HG03175 (cell line): ENCODE data around the gene DNAJC22.
"Not testable (repeated sequence)": the region's sequence is repeated elsewhere in the genome, so short reads cannot be mapped to it uniquely, and the experiment has no call there.

Source experiments
- ATAC-seq: cut with Tn5 transposase; IDR thresholded peaks from one replicate; pipeline ENCODE4 v1.9.1; 2021; ENCODE audit warnings: mild to moderate bottlenecking, moderate library complexity; ENCODE audit not compliant: unreplicated experiment

The DNAJC22 gene

GRCh38 chr12:49330631-49331379 is 15.9 kb upstream of the DNAJC22 start:
- no peak for ATAC-seq

DNA sequence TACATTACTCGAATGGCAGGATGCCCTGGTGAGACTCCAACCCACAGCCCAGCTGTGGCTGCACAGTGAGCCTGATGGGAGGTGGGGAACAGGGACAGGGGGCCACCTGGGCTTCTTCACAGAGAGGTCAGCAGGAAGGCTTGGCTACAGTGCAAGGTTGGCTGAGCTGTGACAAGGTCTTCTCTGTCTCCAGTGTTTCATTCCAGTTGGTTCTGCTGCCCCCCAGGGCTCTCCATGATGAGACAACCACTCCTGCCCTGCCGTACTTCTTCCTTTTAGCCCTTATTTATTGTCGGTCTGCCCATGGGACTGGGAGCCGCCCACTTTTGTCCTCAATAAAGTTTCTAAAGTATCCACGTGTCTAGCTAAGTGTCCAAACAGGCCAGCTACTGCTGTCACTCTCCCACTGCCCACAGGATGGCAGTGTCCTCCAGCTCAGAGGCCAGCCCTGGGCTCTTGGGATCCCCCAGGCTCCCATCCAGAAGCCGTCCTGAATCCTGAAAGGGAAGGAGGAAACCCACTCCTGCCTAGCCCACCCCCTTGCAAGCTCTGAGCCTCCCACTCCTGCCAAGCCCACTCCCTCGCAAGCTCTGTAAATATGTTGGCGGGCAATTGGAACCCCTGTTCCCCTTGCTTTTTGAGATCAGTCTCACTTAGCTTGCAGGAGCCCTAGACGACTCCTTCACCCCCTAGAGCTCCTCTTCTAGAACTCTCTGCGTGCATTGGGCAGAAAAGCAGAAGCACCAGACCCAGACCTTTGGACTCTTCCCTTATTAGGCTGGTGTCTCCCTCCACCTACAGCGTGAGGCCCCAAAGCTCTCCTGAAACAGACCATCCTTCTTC is 15.1 kb upstream of the DNAJC22 start:
- ATAC-seq, result no peak

DNA sequence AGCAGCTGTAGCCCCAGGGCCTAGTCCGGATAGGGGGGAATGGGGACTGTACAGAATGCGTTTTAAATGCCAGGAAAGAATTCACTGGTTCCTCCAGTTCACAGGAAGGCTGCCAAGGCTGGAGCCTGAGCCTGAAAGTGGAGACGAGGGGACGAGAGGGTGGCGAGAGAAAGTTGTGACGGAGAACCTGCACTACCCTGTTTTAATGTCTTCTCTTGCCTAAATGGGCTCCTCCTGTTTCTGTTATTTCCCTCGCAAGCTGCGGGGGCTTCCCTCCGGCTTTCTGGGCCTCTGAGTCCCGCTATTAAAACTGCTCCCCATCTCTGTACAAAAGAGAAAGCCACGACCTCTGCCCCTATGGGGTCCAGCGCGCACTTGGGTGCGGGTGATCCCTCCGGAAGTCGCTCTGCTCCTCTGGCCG is 14.2 kb upstream of the DNAJC22 start:
- ATAC-seq, result no peak

GRCh38 chr12:49332891-49333371 is 13.8 kb upstream of the DNAJC22 start:
- ATAC-seq, result no peak

DNA sequence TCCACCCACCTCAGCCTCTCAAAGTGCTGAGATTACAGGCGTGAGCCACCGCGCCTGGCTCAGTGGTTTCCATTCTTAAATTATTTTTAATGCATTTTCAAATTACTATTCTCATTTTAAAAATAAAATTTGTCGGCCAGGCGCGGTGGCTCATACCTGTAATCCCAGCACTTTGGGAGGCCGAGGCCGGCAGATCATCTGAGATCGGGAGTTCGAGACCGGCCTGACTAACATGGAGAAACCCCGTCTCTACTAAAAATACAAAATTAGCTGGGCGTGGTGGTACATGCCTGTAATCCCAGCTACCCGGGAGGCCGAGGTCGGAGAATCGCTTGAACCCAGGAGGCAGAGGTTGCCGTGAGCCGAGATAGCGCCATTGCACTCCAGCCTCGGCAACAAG is 12.9 kb upstream of the DNAJC22 start:
- ATAC-seq, result not testable (repeated sequence)

- no peak for ATAC-seq
These were observed 12.5 kb upstream of the DNAJC22 start for GRCh38 chr12:49334226-49334625.

DNA sequence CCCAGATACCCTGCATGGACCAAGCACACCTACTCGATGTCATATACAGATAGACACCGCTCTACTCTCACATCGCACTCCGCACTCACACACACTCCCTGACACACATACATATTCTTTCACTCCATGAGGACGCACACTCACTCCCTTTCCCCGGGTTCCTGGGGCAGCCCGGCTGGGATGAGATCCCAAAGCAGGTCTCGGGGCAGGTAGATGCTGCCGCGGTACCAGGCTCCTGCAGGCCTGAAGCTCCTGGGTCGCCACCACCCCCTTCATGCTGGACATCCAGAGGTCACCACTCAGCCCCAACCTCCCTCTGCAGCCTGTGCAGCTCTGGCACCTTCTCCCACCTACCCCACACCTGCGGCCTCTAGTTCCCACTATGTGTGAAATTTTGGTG is 12.0 kb upstream of the DNAJC22 start:
- ATAC-seq, result no peak

- ATAC-seq, result no peak
These were observed 11.4 kb upstream of the DNAJC22 start for GRCh38 chr12:49335118-49335954.

DNA sequence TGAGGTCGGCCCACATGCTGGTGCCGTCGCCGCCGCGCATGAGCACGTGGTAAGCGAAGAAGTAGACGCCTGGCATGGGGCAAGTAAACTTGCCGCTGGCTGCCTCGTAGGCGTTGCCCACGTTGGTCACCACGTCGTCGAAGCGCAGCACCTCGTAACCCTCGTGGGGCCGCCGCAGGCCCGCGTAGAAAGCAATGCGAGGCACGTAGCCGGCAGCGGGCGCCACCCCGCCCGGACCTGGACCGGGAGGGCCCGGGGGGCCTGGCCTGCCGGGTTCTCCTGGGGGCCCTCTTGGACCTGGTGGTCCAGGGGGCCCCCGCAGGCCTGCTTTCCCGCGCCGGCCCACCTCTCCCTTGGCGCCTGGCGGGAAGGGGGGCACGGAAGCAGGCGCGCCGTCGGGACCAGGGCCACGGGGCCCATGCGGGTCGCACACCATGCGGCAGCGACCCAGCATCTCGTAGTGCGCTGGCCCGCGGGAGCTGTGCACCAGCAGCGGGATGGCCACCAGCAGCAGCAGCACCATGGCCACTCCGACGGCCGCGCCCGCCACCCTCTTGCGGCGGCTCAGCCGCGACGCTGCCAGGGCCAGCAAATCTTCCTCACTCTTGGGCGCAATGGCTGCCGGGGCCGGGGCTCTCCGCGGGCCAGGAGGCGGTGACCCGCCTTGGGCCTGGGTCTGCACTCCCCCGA is 10.6 kb upstream of the DNAJC22 start:
- no peak for ATAC-seq

DNA sequence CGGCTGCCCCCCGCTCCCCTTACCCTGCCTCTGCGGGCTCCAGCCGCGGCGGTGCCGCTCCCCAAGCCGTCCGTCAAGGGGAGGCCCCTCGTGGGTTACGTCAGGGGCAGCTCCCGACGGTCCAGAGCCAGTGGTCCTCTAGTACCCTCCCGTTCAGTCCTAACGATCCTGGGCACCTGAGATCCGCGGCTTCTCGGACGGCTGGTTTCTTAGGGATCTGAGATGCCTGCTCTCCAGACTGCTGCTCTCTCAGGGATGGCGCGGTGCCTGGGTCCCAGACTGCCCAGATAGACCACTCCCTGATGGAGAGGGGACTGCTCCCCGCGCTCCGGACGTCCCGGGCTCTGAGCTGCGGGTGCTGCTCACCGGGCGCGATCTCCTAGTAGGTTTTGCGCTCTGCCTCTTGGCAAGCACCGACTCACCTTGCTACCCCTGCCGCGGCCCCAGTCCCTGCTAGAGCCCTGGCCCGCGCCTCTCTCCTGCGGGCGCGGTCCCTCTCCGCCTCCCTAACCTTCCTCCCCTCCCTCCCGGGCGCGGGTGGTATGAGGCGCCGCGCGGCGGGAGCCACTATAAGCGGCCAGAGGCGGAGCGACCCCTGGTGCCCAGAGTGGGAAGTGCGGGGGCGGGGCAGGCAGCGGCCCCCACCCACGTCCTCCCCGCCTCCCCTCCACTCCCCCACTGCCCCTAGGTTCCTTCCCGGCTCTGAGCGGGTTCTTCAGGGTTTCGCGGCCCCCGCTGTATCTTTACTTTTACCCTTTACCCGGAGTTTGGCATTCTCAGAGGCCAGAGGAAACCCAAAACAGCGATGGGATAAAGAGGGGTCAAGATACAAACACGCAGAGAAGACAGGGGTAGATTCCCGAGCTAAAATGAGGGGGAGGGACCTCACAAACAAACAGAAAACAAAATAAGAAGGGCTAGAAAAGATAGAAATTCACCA is 9.8 kb upstream of the DNAJC22 start, which contains the start of gene C1QL4:
C1QL4 (minus strand) TSS at position 544 of the 940 bp plus-strand sequence. CDS start 711 bp downstream, outside the sequence.
- ATAC-seq, result peak; percentile 66

DNA sequence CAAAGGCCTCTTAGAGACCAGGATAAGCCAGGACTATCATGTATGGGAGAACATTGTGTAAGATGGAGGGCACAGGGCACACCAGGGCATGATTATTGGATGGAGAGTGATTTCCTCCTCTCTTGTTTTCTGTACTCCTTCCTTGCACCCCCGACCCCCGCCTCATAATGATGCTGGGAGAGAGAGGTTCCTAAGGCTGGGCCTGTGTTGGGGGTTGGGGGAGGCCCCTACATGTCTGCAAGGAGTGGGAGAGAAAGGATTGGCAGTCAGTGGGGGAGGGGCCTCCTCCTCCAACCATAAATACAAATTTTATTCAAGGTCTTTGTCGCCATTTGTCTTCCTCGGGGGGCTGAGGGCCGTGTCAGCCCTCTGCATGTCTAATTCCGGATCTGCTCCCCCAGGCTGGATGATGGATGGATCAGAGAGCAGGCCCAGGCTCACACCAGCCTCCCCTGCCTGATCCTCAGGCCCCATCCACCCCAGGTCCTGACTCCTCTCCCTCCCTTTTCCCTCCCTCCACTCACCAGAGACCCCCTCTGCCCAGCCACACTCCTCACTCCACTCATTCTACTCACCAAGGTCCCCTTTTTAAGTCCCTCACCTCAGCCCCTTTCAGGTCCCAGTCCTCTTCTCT is 7.7 kb upstream of the DNAJC22 start:
- no peak for ATAC-seq

GRCh38 chr12:49339464-49339861 is 7.2 kb upstream of the DNAJC22 start:
- ATAC-seq, result no peak

DNA sequence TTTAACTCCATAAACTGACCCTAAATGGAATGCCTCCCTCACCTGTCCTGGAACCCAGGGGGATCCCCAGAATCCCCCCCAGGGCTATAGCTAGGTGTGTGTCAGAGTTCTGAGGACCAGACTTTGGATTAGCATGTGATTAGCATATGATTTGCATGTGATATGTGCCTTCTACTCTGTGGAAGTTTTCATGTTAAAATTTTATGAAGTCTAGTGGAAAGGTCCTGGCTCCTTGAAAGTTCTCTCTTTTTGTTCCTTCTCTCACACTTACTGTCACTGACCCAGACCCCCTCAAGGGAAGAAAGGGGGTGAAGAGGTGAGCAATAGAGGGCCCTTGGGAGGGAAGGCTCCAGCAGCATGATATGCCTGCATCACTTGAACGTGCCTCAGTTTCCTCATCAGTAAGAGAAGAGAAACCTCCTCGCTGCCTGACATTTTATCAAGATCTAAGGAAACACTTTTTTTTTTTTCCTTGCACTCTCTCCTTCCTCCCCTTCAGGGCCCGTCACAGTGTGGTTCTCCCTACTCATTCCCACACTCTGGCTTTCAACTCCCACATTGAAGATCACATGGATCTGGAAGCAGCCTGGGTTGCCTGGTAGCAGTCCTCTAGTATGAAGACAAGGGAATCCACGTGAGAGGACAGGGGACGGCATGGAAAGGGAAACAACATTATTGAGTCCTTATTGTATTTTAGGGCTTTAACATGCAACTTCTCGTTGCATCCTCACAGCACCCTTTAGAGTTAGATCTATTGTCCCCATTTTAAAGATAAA is 6.4 kb upstream of the DNAJC22 start:
- no peak for ATAC-seq

DNA sequence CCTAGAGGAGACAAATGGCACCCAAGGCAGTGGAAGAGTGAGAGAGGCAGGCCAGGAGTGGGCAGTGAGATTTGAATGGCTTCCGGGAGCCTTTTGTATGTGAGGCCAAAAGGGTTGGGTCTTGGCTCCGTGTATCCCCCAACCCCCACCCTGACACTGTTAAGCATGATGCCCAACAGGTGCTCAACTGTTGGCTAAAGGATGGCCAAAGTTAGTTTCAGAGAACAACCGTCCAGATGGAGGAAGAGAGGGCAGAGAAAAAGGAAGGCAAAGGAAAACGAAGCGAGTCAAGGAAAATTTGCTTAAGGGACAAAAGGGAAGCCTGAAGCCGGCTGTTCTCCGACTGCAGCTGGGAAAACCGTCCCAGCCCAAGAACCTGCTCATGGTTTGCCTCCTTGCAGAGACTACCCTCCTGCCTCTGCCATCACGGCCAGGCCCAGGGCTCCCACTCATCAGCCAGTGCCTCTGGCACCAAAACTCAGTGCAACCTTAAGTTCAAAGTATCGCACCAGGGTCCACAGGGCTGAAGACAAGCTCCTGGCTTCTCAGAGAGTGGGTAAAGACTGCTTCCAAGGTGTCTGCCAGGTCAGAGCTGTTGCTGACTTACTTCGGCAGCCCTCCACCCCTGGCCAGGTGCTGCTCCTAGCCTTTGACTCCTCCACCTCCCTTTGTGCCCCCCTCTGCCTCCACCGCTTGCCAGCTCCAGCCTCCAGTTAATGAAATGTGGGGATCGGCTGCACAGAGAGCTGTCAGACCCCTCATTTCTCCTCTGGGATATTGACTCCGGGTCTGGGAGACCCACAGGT is 5.5 kb upstream of the DNAJC22 start:
- no peak for ATAC-seq

GRCh38 chr12:49341777-49342065 is 5.0 kb upstream of the DNAJC22 start:
- no peak for ATAC-seq

DNA sequence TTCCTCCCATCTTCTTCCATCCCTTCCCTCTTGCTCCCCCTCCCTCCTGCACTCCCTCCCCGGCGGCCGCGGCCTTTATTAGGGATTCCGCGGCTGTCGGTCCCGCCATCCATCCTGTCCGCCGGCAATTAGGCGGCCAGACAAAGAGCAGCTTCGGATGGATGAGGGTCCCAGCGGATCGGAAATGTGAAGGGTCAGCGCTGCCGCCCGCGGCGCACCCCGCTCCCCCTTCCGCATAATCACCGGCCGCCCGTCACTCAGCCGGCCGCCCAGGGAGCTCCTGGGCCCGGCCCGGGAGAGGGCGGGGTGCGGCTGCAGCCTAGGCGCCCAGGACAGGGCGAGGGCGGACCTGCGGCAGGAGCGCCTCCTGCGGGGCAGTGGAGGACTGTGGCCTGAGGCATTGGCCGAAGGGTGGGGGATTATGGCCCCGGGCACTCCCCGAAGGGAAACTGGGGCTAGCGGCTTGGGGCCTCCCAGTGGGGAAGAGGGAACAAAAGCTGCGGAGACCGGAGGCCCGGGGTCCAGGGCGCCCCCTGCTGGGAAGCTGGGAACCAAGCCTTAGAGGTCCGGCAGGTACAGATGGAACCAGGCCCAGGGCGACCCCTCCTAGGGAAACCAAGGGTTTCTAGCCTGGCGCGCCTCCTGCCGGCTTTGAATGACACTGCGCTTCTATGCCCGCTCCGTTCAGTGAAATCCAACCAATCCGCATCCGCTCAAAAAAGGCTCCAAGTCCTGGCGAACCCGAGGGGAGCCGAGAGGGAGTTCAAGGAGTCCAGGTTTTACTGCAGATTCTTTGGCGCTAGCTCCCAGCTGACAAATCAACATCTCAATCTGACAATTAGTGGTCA is 4.4 kb upstream of the DNAJC22 start:
- ATAC-seq, result peak; percentile 61
